Uterus (tissue), 4 donors: ENCODE results near the gene EPYC. TPM values are rescaled to one million over a fixed set of nuclear protein-coding genes. Genes with fewer than 3 reads are reported as not detected.

Experiments used
- DNase-seq, 2 donors: peaks; one replicate each; pipeline ENCODE4 v3.0.0-alpha.2; 2019 to 2020
- H3K27ac ChIP-seq, 2 donors: fragments of 200-600 bp; sonication (generic); 1 replicate in 1 of 2; 2 replicates in 1 of 2; pipeline ENCODE4 v1.5.1; 2016 to 2018
- H3K27me3 ChIP-seq, 2 donors: fragments of 200-600 bp; sonication (generic); one replicate each; pipeline ENCODE4 v1.5.1; 2018 to 2019; ENCODE audit warnings: control low read depth in 1 of 2
- H3K36me3 ChIP-seq, 2 donors: fragments of 200-600 bp; sonication (generic); one replicate each; pipeline ENCODE4 v1.5.1; 2019; ENCODE audit warnings: control low read depth in 1 of 2
- H3K4me1 ChIP-seq, 2 donors: fragments of 200-600 bp; sonication (generic); one replicate each; pipeline ENCODE4 v1.5.1; 2018 to 2019; ENCODE audit warnings: control low read depth in 1 of 2
- H3K4me3 ChIP-seq, 2 donors: fragments of 200-600 bp; sonication (generic); 1 replicate in 1 of 2; 2 replicates in 1 of 2; pipeline ENCODE4 v1.5.1; 2018 to 2019; ENCODE audit warnings: mild to moderate bottlenecking in 1 of 2
- H3K9me3 ChIP-seq, 2 donors: fragments of 200-600 bp; sonication (generic); one replicate each; pipeline ENCODE4 v1.5.1; 2019; ENCODE audit warnings: control low read depth in 1 of 2
- CTCF ChIP-seq, 4 experiments: fragments of 200-600 bp in 2 of 4; fragments of 450-650 bp in 2 of 4; sonication (generic) in 2 of 4; IDR thresholded peaks; one replicate each; pipeline ENCODE4 v1.5.1; 2016 to 2019; ENCODE audit warnings: antibody characterized with exemption in 4 of 4, mild to moderate bottlenecking in 2 of 4, moderate library complexity in 1 of 4
- POLR2A ChIP-seq, 2 donors: fragments of 450-650 bp; IDR thresholded peaks; one replicate each; pipeline ENCODE4 v1.6.1; 2016; ENCODE audit warnings: antibody characterized with exemption in 2 of 2, mild to moderate bottlenecking in 1 of 2, moderate library complexity in 1 of 2
- intact Hi-C: fragments of 100-400 bp; cut with DNase I; formaldehyde crosslinking; loops from one replicate; pipeline ENCODE4 v1.15.1; 2023; ENCODE audit warnings: low total_unique reads
- total RNA-seq, 4 donors: library from RNA; depleted of rRNA in 3 of 4; stranded (reverse); fragments of >200 nt in 3 of 4; gene quantifications; one replicate each; pipeline versions ENCODE4 v1.1.0 to v1.2.4, GENCODE V29; 2014 to 2023
- donor health status: DM: yes; HTN: yes; CAD: no.

Gene EPYC
- total RNA-seq, 4 donors from 2014 or later = 0.14 TPM; not detected in 3

- Histone ChIP-seq H3K4me1 (peaks cover 0 to 6% of the 10 kb centered on the region in 2 donors), H3K36me3 (no peaks in the 10 kb centered on the region), H3K4me3 (no peak overlapping the region), H3K27ac (peak overlapping the region in 1 of 2 donors; percentile 66), H3K27me3 (no peaks in the 10 kb centered on the region), H3K9me3 (no peaks in the 10 kb centered on the region)
- DNase-seq = no peak
- intact Hi-C loops = no loop called here
- no peak for TF ChIP-seq CTCF (IDR thresholded peaks at IDR 0.05)
- no peak for TF ChIP-seq POLR2A (IDR thresholded peaks at IDR 0.05)
Measured at GRCh38 chr12:91040096-91040755, 35.5 kb upstream of the EPYC start.

GRCh38 chr12:91037276-91037675, 32.5 kb upstream of the EPYC start:
- TF ChIP-seq POLR2A (IDR thresholded peaks at IDR 0.05) (no peak), CTCF (IDR thresholded peaks at IDR 0.05) (no peak)
- Histone ChIP-seq H3K4me3 (no peak overlapping the region), H3K27me3 (no peaks in the 10 kb centered on the region), H3K27ac (peak overlapping the region; percentile 28 to 48), H3K4me1 (peaks cover 0 to 6% of the 10 kb centered on the region in 2 donors), H3K36me3 (no peaks in the 10 kb centered on the region), H3K9me3 (no peaks in the 10 kb centered on the region)
- no peak for DNase-seq
- intact Hi-C loops = no loop called here

- no peak for TF ChIP-seq POLR2A (IDR thresholded peaks at IDR 0.05)
- no peak for TF ChIP-seq CTCF (IDR thresholded peaks at IDR 0.05)
- no peak for DNase-seq
Measured at GRCh38 chr12:91033251-91033650, 28.5 kb upstream of the EPYC start.

GRCh38 chr12:91023326-91024004, 18.7 kb upstream of the EPYC start:
- no peak for DNase-seq
- no peak overlapping the region for H3K4me3 ChIP-seq
- no peaks in the 10 kb centered on the region for H3K4me1 ChIP-seq
- intact Hi-C loops = no loop called here
- no peak overlapping the region for H3K27ac ChIP-seq
- H3K36me3 ChIP-seq = no peaks in the 10 kb centered on the region
- no peaks in the 10 kb centered on the region for H3K27me3 ChIP-seq
- H3K9me3 ChIP-seq = no peaks in the 10 kb centered on the region
- TF ChIP-seq POLR2A (IDR thresholded peaks at IDR 0.05) (no peak), CTCF (IDR thresholded peaks at IDR 0.05) (no peak)

More at GRCh38 chr12:91033251-91033650, 28.5 kb upstream of the EPYC start:
- Histone ChIP-seq H3K27me3 (no peaks in the 10 kb centered on the region), H3K36me3 (no peaks in the 10 kb centered on the region), H3K27ac (no peak overlapping the region), H3K4me1 (peaks cover 0 to 6% of the 10 kb centered on the region in 2 donors), H3K4me3 (no peak overlapping the region), H3K9me3 (no peaks in the 10 kb centered on the region)
- intact Hi-C loops = no loop called here

- no peaks in the 10 kb centered on the region for H3K36me3 ChIP-seq
- H3K4me1 ChIP-seq = no peaks in the 10 kb centered on the region
- intact Hi-C loops = no loop called here
- H3K4me3 ChIP-seq = no peak overlapping the region
- DNase-seq = no peak
- TF ChIP-seq POLR2A (IDR thresholded peaks at IDR 0.05) (no peak), CTCF (IDR thresholded peaks at IDR 0.05) (no peak)
- no peaks in the 10 kb centered on the region for H3K27me3 ChIP-seq
- H3K27ac ChIP-seq = no peak overlapping the region
- no peaks in the 10 kb centered on the region for H3K9me3 ChIP-seq
Measured at GRCh38 chr12:91021076-91021475, 16.3 kb upstream of the EPYC start.
